Measurements from ENCODE around the gene PHYH. TPM values are rescaled to one million over a fixed set of nuclear protein-coding genes. Genes with fewer than 3 reads are reported as not detected.

Gene PHYH
- total RNA-seq, 4 donors from 2014 or later, result 21.9 to 54.1 (median 35.9) TPM

GRCh38 chr10:13271552-13272163 is 28.2 kb downstream of the PHYH start:
- ATAC-seq (ENCODE audit: low FRiP score) (no peak), DNase-seq (ENCODE audit: low spot score) (no peak)
- no peak for TF ChIP-seq CTCF (IDR thresholded peaks at IDR 0.05)

- no peak for DNase-seq (ENCODE audit: low spot score)
- no peak for TF ChIP-seq CTCF (IDR thresholded peaks at IDR 0.05)
- ATAC-seq (ENCODE audit: low FRiP score), result no peak
Measured at GRCh38 chr10:13270877-13271551, 28.9 kb downstream of the PHYH start.

- ATAC-seq (ENCODE audit: low FRiP score), result no peak
- DNase-seq (ENCODE audit: low spot score), result no peak
- no peak for TF ChIP-seq CTCF (IDR thresholded peaks at IDR 0.05)
Measured at GRCh38 chr10:13268841-13269240, 31.0 kb downstream of the PHYH start.

GRCh38 chr10:13268310-13268709 is 31.6 kb downstream of the PHYH start:
- TF ChIP-seq CTCF (IDR thresholded peaks at IDR 0.05), result no peak
- no peak for ATAC-seq (ENCODE audit: low FRiP score)

GRCh38 chr10:13263591-13263990 is 36.3 kb downstream of the PHYH start:
- TF ChIP-seq CTCF (IDR thresholded peaks at IDR 0.05), result no peak
- DNase-seq (ENCODE audit: low spot score), result no peak
- no peak for ATAC-seq (ENCODE audit: low FRiP score)

More at GRCh38 chr10:13268310-13268709, 31.6 kb downstream of the PHYH start:
- DNase-seq (ENCODE audit: low spot score), result no peak

- no peak for TF ChIP-seq CTCF (IDR thresholded peaks at IDR 0.05)
- no peak for DNase-seq (ENCODE audit: low spot score)
- no peak for ATAC-seq (ENCODE audit: low FRiP score)
Measured at GRCh38 chr10:13262433-13262832, 37.4 kb downstream of the PHYH start.

- ATAC-seq (ENCODE audit: low FRiP score) (no peak), DNase-seq (ENCODE audit: low spot score) (no peak)
- no peak for TF ChIP-seq CTCF (IDR thresholded peaks at IDR 0.05)
Measured at GRCh38 chr10:13257621-13258140, 42.2 kb downstream of the PHYH start.
